GM23338 (cell line): ENCODE results near the gene PARD3. TPM values are rescaled to one million over a fixed set of nuclear protein-coding genes. Genes with fewer than 3 reads are reported as not detected.

Experiments
- CREB1 ChIP-seq: fragments of 250-450 bp; sonication (Bioruptor Pico); IDR thresholded peaks from 2 replicates; pipeline ENCODE4 v1.5.0; 2020; ENCODE audit warnings: low read depth, mild to moderate bottlenecking, moderate library complexity
- ETS1 ChIP-seq: IDR thresholded peaks from 2 replicates; pipeline ENCODE4 v1.6.1; 2016; ENCODE audit warnings: antibody characterized with exemption
- EZH2phosphoT487 ChIP-seq: fragments of 200-600 bp; sonication (generic); IDR thresholded peaks from one replicate; pipeline ENCODE4 v1.8.1; 2018; ENCODE audit warnings: antibody characterized with exemption; ENCODE audit not compliant: unreplicated experiment
- POLR2AphosphoS5 ChIP-seq: IDR thresholded peaks from 2 replicates; pipeline ENCODE4 v1.6.1; 2016; ENCODE audit warnings: antibody characterized with exemption, low read depth
- REST ChIP-seq: IDR thresholded peaks from one replicate; pipeline ENCODE4 v1.6.1; 2018; ENCODE audit warnings: antibody characterized with exemption; ENCODE audit not compliant: unreplicated experiment
- ZNF114 ChIP-seq: fragments of 250-450 bp; sonication (Bioruptor Pico); IDR thresholded peaks from 2 replicates; pipeline ENCODE4 v1.5.0; 2020; ENCODE audit warnings: mild to moderate bottlenecking, moderate library complexity
- ZNF331 ChIP-seq: fragments of 250-450 bp; sonication (Bioruptor Pico); IDR thresholded peaks from 2 replicates; pipeline ENCODE4 v1.5.0; 2020; ENCODE audit warnings: low read depth, mild to moderate bottlenecking, moderate library complexity
- ZNF462 ChIP-seq: fragments of 250-450 bp; sonication (Bioruptor Pico); IDR thresholded peaks from 2 replicates; pipeline ENCODE4 v1.5.0; 2020; ENCODE audit warnings: mild to moderate bottlenecking, moderate library complexity
- polyA plus RNA-seq: library from polyadenylated mRNA; unstranded; fragments of >200 nt; fragmentation: Nextera tagmentation; extraction: Ambion mirVana; gene quantifications from 2 replicates; pipeline ENCODE4 v1.2.1, GENCODE V29; 2016
- total RNA-seq: library from RNA; depleted of rRNA; stranded (reverse); fragments of >200 nt; shearing (Covaris generic); gene quantifications from 2 replicates; pipeline ENCODE4 v1.2.3, GENCODE V29; 2014

The PARD3 gene
- total and polyA plus RNA-seq, 2 experiments from 2014 or later, result 30.2 to 51.4 TPM

DNA sequence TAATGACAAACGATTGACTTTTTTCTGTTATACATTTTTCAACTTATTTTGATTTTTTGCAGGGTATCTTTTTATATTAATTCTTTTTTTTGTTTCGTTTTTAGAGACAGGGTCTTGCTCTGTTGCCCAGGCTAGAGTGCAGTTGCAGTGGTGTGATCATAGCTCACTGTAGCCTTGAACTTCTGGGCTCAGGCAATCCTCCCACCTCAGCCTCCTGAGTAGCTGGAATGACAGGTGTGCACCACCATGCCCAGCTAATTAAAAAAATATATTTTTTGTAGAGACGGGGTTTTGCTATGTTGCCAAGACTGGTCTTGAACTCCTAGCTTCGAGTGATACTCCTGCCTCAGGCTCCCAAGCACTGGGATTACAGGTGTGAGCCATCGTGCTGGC lies 601.3 kb downstream of the PARD3 start (continued):
- TF ChIP-seq ZNF462 (CRISPR knock-in tag) (no peak), POLR2AphosphoS5 (no peak), ZNF331 (CRISPR knock-in tag) (no peak), CREB1 (CRISPR knock-in tag) (no peak), ZNF114 (no peak), REST (no peak), EZH2phosphoT487 (no peak), ETS1 (no peak)
